IPS DF 4.7 (cell line): ENCODE measurements around the gene TMEM143.
A peak's percentile ranks its signal among the peaks of the same experiment; 100 is the strongest.
"Not testable (repeated sequence)": the region's sequence is repeated elsewhere in the genome, so short reads cannot be mapped to it uniquely, and the experiment has no call there.

Experiments
- DNase-seq: peaks from one replicate; pipeline ENCODE4 v3.0.0-alpha.2; 2013; ENCODE audit warnings: low spot score; ENCODE audit errors: extremely low read depth

Gene TMEM143

GRCh38 chr19:48363810-48364597 lies at the start of gene TMEM143, which contains the start of gene SYNGR4:
Gene TMEM143, minus strand, starts transcription at chr19:48363940. Its CDS starts 20 bp downstream, at chr19:48363920.
Gene SYNGR4, plus strand, starts transcription at chr19:48364367. Its CDS starts 1,476 bp downstream, at chr19:48365843.
- peak; percentile 99 for DNase-seq

GRCh38 chr19:48405850-48406249 lies 42.1 kb upstream of the TMEM143 start:
- no peak for DNase-seq

- no peak for DNase-seq
These were observed 41.4 kb upstream of the TMEM143 start for GRCh38 chr19:48405010-48405659.

- DNase-seq: no peak
These were observed 39.9 kb upstream of the TMEM143 start for GRCh38 chr19:48403606-48404005.

DNA sequence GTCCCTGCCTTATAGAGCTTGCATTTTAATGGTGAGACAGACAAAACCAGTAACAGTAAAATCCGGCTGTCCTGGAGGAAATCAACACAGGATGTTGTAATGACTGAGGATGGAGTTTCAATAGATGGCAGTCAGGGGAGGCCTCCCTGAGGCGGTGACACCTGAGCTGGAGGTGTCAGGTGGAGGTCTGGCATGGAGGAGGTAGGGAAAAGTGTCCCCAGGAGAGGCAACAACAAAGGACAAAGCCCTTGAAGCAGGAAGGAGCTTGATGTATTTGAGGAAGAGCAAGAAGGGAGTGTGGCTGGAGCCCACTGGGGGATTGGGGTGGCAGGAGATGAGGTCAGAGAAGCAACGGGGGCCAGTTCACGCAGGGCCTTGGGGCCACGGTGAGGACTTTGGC lies 37.5 kb upstream of the TMEM143 start:
- no peak for DNase-seq

DNA sequence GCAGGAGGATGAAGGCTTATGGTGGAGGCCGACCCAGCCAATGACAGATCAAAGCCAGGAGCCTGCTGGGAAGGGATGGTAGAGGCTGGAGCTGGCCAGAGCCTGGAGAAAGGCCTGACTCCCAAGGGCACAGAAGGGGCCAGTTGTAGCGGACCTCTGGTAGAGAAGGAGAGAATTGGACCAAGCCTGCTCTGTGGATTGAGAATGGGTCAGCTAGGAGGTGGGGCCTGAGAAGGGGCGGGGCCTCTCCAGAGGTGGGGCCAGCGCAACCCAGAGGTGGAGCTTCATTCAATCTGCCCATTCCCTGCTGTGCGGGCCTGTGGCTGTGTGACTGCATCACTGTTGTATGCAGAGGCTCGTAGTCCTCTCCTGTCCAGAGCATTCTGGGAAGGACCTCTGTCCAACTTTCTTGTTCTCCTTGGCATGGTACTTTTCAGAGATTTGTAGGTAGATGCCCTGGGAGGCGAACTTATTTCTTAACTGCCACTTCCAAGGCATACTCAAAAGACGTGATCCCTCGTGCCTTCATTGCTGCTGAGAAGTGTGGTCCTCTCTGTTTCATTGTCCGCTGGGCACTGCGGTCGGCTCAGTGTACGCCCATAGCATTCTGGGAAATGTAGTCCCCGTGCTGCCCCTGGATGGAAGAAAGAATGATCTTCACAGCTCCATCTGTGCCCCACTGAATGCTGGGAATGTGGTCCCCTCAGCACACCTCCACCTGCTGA lies 36.4 kb upstream of the TMEM143 start:
- no peak for DNase-seq

DNA sequence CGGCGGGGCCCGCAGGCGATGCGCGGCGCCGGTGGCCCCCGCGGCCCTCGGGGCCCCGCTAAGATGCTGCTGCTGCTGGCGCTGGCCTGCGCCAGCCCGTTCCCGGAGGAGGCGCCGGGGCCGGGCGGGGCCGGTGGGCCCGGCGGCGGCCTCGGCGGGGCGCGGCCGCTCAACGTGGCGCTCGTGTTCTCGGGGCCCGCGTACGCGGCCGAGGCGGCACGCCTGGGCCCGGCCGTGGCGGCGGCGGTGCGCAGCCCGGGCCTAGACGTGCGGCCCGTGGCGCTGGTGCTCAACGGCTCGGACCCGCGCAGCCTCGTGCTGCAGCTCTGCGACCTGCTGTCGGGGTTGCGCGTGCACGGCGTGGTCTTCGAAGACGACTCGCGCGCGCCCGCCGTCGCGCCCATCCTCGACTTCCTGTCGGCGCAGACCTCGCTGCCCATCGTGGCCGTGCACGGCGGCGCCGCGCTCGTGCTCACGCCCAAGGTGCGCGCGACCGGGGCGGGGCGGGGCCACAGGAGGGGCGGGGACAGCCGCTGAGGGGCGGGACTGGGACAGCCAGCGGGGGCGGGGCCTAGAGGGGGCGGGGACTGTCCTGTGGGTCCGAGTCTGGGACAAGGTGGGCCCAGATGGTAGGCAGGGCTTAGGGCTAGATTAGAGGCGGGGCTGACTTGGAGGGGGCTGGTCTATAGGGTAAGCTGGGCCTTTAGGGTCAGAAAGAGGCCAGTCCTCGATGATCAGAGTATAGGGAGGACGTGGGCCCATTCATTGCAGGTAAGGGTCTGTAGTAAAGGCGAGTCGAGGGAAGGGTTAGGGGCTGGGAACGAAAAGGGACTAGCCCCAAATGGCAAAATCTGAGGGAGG lies 34.9 kb upstream of the TMEM143 start:
- DNase-seq: no peak

GRCh38 chr19:48398102-48398374 lies 34.3 kb upstream of the TMEM143 start:
- DNase-seq: no peak

GRCh38 chr19:48397263-48398101 lies 33.7 kb upstream of the TMEM143 start:
- no peak for DNase-seq

DNA sequence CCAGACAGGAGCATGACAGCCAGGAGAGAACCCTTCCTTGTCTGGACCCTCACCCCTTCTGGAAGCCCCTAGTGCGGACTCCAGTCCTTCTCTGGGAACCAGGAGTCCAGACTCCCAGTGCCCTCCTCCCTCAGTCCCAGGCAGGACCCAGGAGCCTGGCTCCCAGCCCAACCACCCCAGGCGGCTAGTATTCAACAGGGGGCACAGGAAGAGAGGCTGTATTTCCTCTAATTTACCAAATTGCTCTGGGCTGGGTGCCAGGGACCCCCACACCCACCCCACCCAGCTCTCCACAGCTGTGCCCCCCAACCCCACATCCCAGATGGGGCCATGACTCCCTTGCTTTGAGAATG lies 33.1 kb upstream of the TMEM143 start:
- no peak for DNase-seq

DNA sequence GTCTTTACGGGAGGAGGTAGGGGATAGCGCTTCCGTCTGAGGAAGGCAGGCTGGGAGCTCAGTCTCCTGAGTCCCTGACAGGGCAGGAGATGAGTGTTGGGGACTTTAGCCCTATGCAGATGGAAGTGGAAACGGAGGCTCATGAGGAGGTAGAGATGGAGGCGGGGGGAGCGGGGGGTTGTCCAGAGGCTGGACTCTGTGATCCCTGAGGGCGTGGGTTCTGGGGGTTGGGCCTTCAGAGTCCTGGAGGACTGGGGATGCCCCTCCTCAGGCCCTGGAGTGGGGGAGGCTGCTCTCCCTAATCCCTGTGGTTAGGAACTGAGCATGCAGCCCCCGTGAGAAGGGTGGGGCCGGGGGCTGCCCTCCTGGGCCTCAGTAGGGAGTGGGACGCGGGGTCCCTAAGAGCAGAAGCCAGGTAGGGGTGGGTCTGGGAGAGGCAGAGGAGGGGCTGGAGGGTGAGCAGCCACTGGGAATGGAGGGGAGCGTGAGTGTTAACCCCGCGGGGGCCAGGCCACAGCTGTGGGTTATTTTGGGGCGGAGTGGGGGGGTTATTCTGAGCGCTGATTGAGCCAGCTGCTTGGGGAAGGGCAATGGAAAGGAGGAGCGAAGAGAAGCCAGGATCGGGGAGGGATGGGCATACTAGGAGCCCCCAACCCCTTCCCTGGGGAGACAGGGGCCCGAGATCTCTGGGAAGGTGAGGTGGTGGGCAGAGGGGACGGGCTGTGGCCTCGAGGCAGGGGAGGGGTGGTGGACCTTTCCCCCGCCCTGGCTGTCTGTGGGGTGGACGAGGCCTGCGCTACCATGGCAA lies 32.5 kb upstream of the TMEM143 start:
- no peak for DNase-seq

DNA sequence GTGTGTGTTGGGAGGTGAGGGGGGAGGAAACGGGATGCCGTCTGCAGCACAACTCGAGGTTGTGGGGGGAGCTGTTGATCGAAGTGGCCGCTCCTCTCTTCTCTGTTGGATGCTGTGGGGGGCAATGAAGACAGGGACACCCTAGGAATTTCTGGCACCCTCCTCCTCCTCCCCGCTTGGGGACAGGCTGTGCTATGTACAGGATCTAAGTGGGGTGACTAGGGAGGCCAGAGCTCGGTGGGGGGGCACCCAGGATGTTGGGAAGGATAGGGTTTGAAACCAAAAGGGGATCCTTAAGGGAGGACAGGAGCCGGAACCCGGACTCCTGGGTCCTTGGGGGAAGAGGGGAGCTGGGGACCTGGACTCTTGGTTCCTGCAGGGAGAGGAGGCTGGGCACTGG lies 31.8 kb upstream of the TMEM143 start:
- no peak for DNase-seq

GRCh38 chr19:48395170-48395455 lies 31.4 kb upstream of the TMEM143 start:
- DNase-seq: no peak

GRCh38 chr19:48394331-48395169 lies 30.8 kb upstream of the TMEM143 start:
- DNase-seq: no peak

DNA sequence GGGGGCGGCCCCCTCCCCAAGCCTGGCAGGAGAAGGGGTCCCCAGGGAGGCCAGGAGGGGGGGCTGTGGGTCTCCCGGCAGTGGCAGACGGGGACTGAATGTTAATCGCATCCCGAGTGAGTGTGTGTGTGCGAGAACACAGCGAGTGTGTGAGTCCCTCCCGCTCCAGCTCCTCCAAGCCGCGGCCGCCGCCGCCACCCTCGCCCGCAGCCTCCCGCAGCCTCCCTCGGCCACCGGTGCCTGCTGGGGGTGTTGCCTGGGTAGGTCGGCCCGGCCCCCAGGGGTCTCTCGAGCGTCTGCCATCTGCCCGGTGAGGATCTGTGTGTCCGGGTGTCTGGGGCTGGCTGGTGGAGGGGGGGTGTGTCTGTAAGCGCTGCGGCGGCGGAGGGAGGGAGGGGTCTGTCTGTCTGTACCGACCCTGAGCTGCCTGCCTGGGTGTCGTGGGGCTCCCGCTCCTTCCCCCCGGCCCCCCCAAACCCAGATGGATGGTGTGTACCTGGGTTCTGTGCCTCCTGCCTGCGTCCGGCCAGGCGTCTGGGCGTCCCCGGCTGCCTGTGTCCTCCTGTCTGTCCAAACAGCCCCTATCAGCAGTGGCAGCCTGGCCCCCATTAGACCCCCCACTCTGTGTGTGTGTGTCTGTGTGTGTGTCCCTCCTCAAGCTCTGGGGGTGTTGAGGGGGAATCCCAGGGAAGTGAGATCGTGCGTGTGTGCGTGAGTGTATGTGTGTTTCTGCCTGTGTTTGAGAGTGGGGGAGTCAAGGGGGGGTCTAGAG lies 30.0 kb upstream of the TMEM143 start, which contains the start of gene GRIN2D:
Gene GRIN2D, plus strand, starts transcription at position 110 of the 772 bp plus-strand sequence. CDS start 4,725 bp downstream, outside the sequence.
- DNase-seq: no peak

GRCh38 chr19:48392860-48393558 lies 29.3 kb upstream of the TMEM143 start:
- DNase-seq: no peak

DNA sequence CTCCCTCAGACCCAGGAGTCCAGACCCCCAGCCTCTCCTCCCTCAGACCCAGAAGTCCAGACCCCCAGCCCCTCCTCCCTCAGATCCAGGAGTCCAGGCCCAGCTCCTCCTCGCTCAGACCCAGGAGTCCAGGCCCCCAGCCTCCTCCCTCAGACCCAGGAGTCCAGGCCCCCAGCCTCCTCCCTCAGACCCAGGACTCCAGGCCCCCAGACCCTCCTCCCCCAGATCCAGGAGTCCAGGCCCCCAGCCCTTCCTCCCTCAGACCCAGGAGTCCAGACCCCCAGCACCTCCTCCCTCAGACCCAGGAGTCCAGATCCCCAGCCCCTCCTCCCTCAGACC lies 28.2 kb upstream of the TMEM143 start:
- DNase-seq: not testable (repeated sequence)
